Activated CD8-positive, alpha-beta memory T cell treated with anti-CD3 and anti-CD28 coated beads, Interleukin-2, amount 50 U/mL, for 24 hours (primary cell): ENCODE data around the gene ERN2.

Experiments
- DNase-seq: peaks from one replicate; pipeline ENCODE4 v3.0.0-alpha.2; 2020; ENCODE audit errors: extremely low read depth

The ERN2 gene

GRCh38 chr16:23687034-23687808, 25.8 kb downstream of the ERN2 start:
- DNase-seq = no peak

GRCh38 chr16:23683487-23683886, 29.5 kb downstream of the ERN2 start:
- no peak for DNase-seq

- no peak for DNase-seq
Observed at GRCh38 chr16:23682181-23682580, 30.8 kb downstream of the ERN2 start.

- no peak for DNase-seq
Observed at GRCh38 chr16:23679986-23680336, 33.1 kb downstream of the ERN2 start.

- no peak for DNase-seq
Observed at GRCh38 chr16:23679274-23679985, 33.6 kb downstream of the ERN2 start.

- DNase-seq = peak; percentile 44
Observed at GRCh38 chr16:23678430-23679273, 34.4 kb downstream of the ERN2 start, which contains the start of gene PLK1. PLK1 (plus strand) TSS chr16:23678889; CDS start chr16:23678933, 44 bp downstream.

GRCh38 chr16:23676924-23677480, 36.0 kb downstream of the ERN2 start:
- no peak for DNase-seq

GRCh38 chr16:23673971-23674614, 38.9 kb downstream of the ERN2 start:
- DNase-seq = no peak

GRCh38 chr16:23670137-23670776, 42.8 kb downstream of the ERN2 start:
- DNase-seq = peak; percentile 21

- DNase-seq = no peak
Observed at GRCh38 chr16:23668873-23669272, 44.1 kb downstream of the ERN2 start.

GRCh38 chr16:23668225-23668624, 44.8 kb downstream of the ERN2 start:
- no peak for DNase-seq

- no peak for DNase-seq
Observed at GRCh38 chr16:23667355-23667659, 45.7 kb downstream of the ERN2 start.

- no peak for DNase-seq
Observed at GRCh38 chr16:23666571-23667354, 46.3 kb downstream of the ERN2 start.

GRCh38 chr16:23663918-23664317, 49.1 kb downstream of the ERN2 start:
- DNase-seq = no peak

- no peak for DNase-seq
Observed at GRCh38 chr16:23651943-23652468, 61.0 kb downstream of the ERN2 start.

GRCh38 chr16:23650674-23651416, 62.2 kb downstream of the ERN2 start:
- no peak for DNase-seq

- DNase-seq = no peak
Observed at GRCh38 chr16:23642246-23642774, 70.7 kb downstream of the ERN2 start.

- DNase-seq = peak; percentile 75
Observed at GRCh38 chr16:23640931-23641765, 71.9 kb downstream of the ERN2 start, which contains the start of the genes DCTN5 and PALB2. DCTN5 (plus strand) TSS chr16:23641466; CDS start chr16:23641543, 77 bp downstream. PALB2 (minus strand) TSS chr16:23641310; CDS start chr16:23641157, 153 bp downstream.
